CD14-positive monocyte (primary cell): ENCODE data around the gene FLYWCH2. TPM values are rescaled to one million over a fixed set of nuclear protein-coding genes. Genes with fewer than 3 reads are reported as not detected.

Experiments used
- DNase-seq, 3 donors: peaks; one replicate each; pipeline ENCODE4 v3.0.0-alpha.2; 2011 to 2022
- H2AFZ ChIP-seq: 2 replicates; pipeline ENCODE4 v1.6.0; 2012; ENCODE audit warnings: mild to moderate bottlenecking, low read depth, low read length, inconsistent platforms; ENCODE audit not compliant: insufficient read depth, poor library complexity, severe bottlenecking
- H3K27ac ChIP-seq, 2 donors: 1 replicate in 1 of 2; 2 replicates in 1 of 2; pipeline ENCODE4 v1.5.1; 2012 to 2013; ENCODE audit warnings: low read length in 2 of 2, control low read depth in 1 of 2, inconsistent platforms in 1 of 2, low read depth in 1 of 2, mild to moderate bottlenecking in 1 of 2
- H3K27me3 ChIP-seq, 2 donors: one replicate each; pipeline versions ENCODE4 v1.6.0 to v1.6.1; 2011 to 2013; ENCODE audit warnings: low read length in 2 of 2; ENCODE audit not compliant: control insufficient read depth in 2 of 2, insufficient read depth in 2 of 2
- H3K36me3 ChIP-seq, 2 donors: replicated peaks in 1 of 2; 1 replicate in 1 of 2; 2 replicates in 1 of 2; pipeline versions ENCODE4 v1.5.1 to v1.6.1; 2012 to 2013; ENCODE audit warnings: low read length in 2 of 2, control low read depth in 1 of 2, inconsistent platforms in 1 of 2, mild to moderate bottlenecking in 1 of 2; ENCODE audit not compliant: insufficient read depth in 2 of 2, control insufficient read depth in 1 of 2
- H3K4me1 ChIP-seq, 2 donors: 1 replicate in 1 of 2; 2 replicates in 1 of 2; pipeline versions ENCODE4 v1.5.1 to v1.6.1; 2012 to 2013; ENCODE audit warnings: low read length in 2 of 2, control low read depth in 1 of 2, inconsistent platforms in 1 of 2, mild to moderate bottlenecking in 1 of 2, moderate library complexity in 1 of 2; ENCODE audit not compliant: insufficient read depth in 2 of 2, control insufficient read depth in 1 of 2
- H3K4me2 ChIP-seq: replicated peaks from 2 replicates; pipeline ENCODE3; 2012; ENCODE audit warnings: low read length, moderate library complexity, mild to moderate bottlenecking; ENCODE audit not compliant: poor library complexity, severe bottlenecking; ENCODE audit errors: extremely low read depth
- H3K4me3 ChIP-seq, 3 experiments: fragments of 200-600 bp in 1 of 3; sonication (generic) in 1 of 3; replicated peaks in 1 of 3; 1 replicate in 2 of 3; 2 replicates in 1 of 3; pipeline ENCODE4 v1.5.1; 2011 to 2013; ENCODE audit warnings: low read length in 3 of 3, mild to moderate bottlenecking in 3 of 3, control low read depth in 2 of 3, low read depth in 2 of 3, inconsistent platforms in 1 of 3, moderate library complexity in 1 of 3
- H3K79me2 ChIP-seq: 2 replicates; pipeline ENCODE4 v1.6.0; 2012; ENCODE audit warnings: mild to moderate bottlenecking, control low read depth, inconsistent platforms, low read length, moderate library complexity; ENCODE audit not compliant: insufficient read depth
- H3K9ac ChIP-seq: 2 replicates; pipeline ENCODE4 v1.6.0; 2017; ENCODE audit warnings: low read length, mild to moderate bottlenecking; ENCODE audit not compliant: insufficient read depth, poor library complexity, severe bottlenecking
- H3K9me3 ChIP-seq, 2 donors: replicated peaks in 1 of 2; 1 replicate in 1 of 2; 2 replicates in 1 of 2; pipeline versions ENCODE4 v1.5.1 to v1.6.1; 2012 to 2013; ENCODE audit warnings: low read length in 2 of 2, control low read depth in 1 of 2; ENCODE audit not compliant: control insufficient read depth in 1 of 2, insufficient read depth in 1 of 2
- H4K20me1 ChIP-seq: 2 replicates; pipeline ENCODE4 v1.6.0; 2012; ENCODE audit warnings: mild to moderate bottlenecking, low read length, control low read depth, moderate library complexity; ENCODE audit not compliant: insufficient read depth
- H3K27ac Mint-ChIP-seq, 7 donors: one replicate each; pipeline ENCODE4 v1.8.0; 2020; ENCODE audit warnings: mild to moderate bottlenecking in 7 of 7, mixed read lengths in 7 of 7, moderate library complexity in 6 of 7, inconsistent platforms in 2 of 7
- H3K27me3 Mint-ChIP-seq, 3 donors: one replicate each; pipeline ENCODE4 v1.8.0; 2021 to 2022; ENCODE audit warnings: low read depth in 3 of 3, mild to moderate bottlenecking in 3 of 3, mixed read lengths in 3 of 3, moderate library complexity in 3 of 3, inconsistent platforms in 1 of 3
- H3K36me3 Mint-ChIP-seq, 2 donors: one replicate each; pipeline ENCODE4 v1.8.0; 2020; ENCODE audit warnings: mixed read lengths in 2 of 2, inconsistent platforms in 1 of 2, mild to moderate bottlenecking in 1 of 2
- H3K4me1 Mint-ChIP-seq: one replicate; pipeline ENCODE4 v1.8.0; 2020; ENCODE audit warnings: mild to moderate bottlenecking, mixed read lengths
- H3K4me3 Mint-ChIP-seq, 2 donors: one replicate each; pipeline ENCODE4 v1.8.0; 2020; ENCODE audit warnings: mild to moderate bottlenecking in 2 of 2, mixed read lengths in 2 of 2, moderate library complexity in 1 of 2
- H3K9me3 Mint-ChIP-seq, 7 donors: one replicate each; pipeline ENCODE4 v1.8.0; 2020 to 2022; ENCODE audit warnings: mixed read lengths in 7 of 7, mild to moderate bottlenecking in 6 of 7, moderate library complexity in 6 of 7, inconsistent platforms in 2 of 7
- WGBS: methylation state at CpG from one replicate; pipeline ENCODE4 v1.1.5; 2013; ENCODE audit warnings: missing lambda C conversion rate; ENCODE audit not compliant: insufficient coverage; 5-methylcytosine and 5-hydroxymethylcytosine counted together
- intact Hi-C, 2 donors: fragments of 100-400 bp; cut with micrococcal nuclease; formaldehyde crosslinking; loops; one replicate each; pipeline versions ENCODE4 v1.15.0 to v1.15.1; 2023
- polyA plus RNA-seq, 3 donors: library from polyadenylated mRNA; depleted of rRNA in 1 of 3; unstranded in 2 of 3; stranded (reverse) in 1 of 3; fragments of 300-500 nt in 2 of 3; fragments of >200 nt in 1 of 3; fragmentation: Illumina TruSeq in 2 of 3; gene quantifications; 1 replicate in 2 of 3; 2 replicates in 1 of 3; pipeline ENCODE4 v1.2.3, GENCODE V29; 2012 to 2021
- TF ChIP-seq, protein P1 (sequence below): fragments of 200-600 bp; IDR thresholded peaks from one replicate; pipeline ENCODE4 v1.8.0; 2022; ENCODE audit warnings: antibody characterized with exemption, mild to moderate bottlenecking

The FLYWCH2 gene
- polyA plus RNA-seq, 3 donors: 10.9 to 14.8 (median 12.7) TPM

GRCh38 chr16:2836646-2837508, 46.1 kb upstream of the FLYWCH2 start:
- TF ChIP-seq, protein P1, sequence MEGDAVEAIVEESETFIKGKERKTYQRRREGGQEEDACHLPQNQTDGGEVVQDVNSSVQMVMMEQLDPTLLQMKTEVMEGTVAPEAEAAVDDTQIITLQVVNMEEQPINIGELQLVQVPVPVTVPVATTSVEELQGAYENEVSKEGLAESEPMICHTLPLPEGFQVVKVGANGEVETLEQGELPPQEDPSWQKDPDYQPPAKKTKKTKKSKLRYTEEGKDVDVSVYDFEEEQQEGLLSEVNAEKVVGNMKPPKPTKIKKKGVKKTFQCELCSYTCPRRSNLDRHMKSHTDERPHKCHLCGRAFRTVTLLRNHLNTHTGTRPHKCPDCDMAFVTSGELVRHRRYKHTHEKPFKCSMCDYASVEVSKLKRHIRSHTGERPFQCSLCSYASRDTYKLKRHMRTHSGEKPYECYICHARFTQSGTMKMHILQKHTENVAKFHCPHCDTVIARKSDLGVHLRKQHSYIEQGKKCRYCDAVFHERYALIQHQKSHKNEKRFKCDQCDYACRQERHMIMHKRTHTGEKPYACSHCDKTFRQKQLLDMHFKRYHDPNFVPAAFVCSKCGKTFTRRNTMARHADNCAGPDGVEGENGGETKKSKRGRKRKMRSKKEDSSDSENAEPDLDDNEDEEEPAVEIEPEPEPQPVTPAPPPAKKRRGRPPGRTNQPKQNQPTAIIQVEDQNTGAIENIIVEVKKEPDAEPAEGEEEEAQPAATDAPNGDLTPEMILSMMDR: no peak
- Histone ChIP-seq H2AFZ (no peak overlapping the region), H3K4me3 (no peak overlapping the region), H3K27me3 (no peaks in the 10 kb centered on the region), H3K9me3 (no peaks in the 10 kb centered on the region), H3K36me3 (no peaks in the 10 kb centered on the region), H3K79me2 (no peaks in the 10 kb centered on the region), H3K9ac (no peak overlapping the region), H4K20me1 (no peaks in the 10 kb centered on the region), H3K4me2 (no peak overlapping the region), H3K4me1 (peaks cover 4% of the 10 kb centered on the region in 2 donors), H3K27ac (no peak overlapping the region)
- intact Hi-C loops: loop anchor here in 1 of 2 donors (5.0 kb wide), 2 partner anchors 35 to 85 kb away; no protein-coding TSS in a partner anchor
- Mint-ChIP-seq H3K36me3 (no peaks in the 10 kb centered on the region), H3K27ac (peak overlapping the region in 1 of 7 donors; percentile 1), H3K4me1 (peaks cover 10% of the 10 kb centered on the region), H3K9me3 (peaks cover 1 to 6% (median 4%) of the 10 kb centered on the region in 7 donors), H3K27me3 (peaks cover 8 to 15% (median 12%) of the 10 kb centered on the region in 3 donors), H3K4me3 (peak overlapping the region in 1 of 2 donors; percentile 22)
- 92% methylated on average over 9 of the region's 13 CpGs for WGBS
- DNase-seq: no peak

DNA sequence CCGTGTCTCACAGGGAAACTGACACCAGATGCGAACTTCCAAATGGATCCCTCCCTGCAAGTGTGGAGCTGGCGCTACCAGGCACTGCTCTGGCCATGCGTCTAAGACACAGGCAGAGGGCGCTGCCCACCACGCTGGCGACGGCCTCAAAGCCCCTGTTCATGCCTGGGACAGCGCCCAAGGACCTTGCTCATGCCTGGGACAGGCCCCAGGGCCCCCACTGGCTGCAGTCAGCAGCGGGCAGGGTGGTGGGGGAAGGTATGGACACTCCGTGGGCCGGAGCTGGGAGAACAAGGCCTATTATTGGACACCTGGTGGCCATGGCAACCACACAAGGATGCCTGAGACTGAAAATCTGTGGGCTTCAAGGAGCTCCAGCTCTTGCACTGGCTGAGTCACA, 44.1 kb upstream of the FLYWCH2 start:
- H3K9ac ChIP-seq: no peak overlapping the region
- no peak overlapping the region for H3K4me2 ChIP-seq

More for the DNA sequence above, 44.1 kb upstream of the FLYWCH2 start:
- Mint-ChIP-seq H3K9me3 (peaks cover 0 to 4% (median 0%) of the 10 kb centered on the region in 7 donors), H3K27ac (no peak overlapping the region), H3K27me3 (peaks cover 10 to 14% (median 12%) of the 10 kb centered on the region in 3 donors), H3K4me1 (peaks cover 14% of the 10 kb centered on the region), H3K36me3 (no peaks in the 10 kb centered on the region), H3K4me3 (no peak overlapping the region)
- no peak overlapping the region for H3K4me3 ChIP-seq
- no peaks in the 10 kb centered on the region for H3K9me3 ChIP-seq
- no peaks in the 10 kb centered on the region for H4K20me1 ChIP-seq
- H3K27me3 ChIP-seq: no peaks in the 10 kb centered on the region
- intact Hi-C loops: loop anchor here (1.0 to 5.0 kb wide), 4 partner anchors 29 to 88 kb away; no protein-coding TSS in a partner anchor
- TF ChIP-seq, protein P1: peak; percentile 79
- peak; percentile 42 to 65 (median 45) for DNase-seq
- H3K79me2 ChIP-seq: no peaks in the 10 kb centered on the region
- H3K4me1 ChIP-seq: peaks cover 13% of the 10 kb centered on the region in 2 donors
- no peak overlapping the region for H2AFZ ChIP-seq
- WGBS: 4% methylated on average over 9 of the region's 12 CpGs
- no peaks in the 10 kb centered on the region for H3K36me3 ChIP-seq
- no peak overlapping the region for H3K27ac ChIP-seq
